ENCODE measurements around the gene VWA8.

DNA sequence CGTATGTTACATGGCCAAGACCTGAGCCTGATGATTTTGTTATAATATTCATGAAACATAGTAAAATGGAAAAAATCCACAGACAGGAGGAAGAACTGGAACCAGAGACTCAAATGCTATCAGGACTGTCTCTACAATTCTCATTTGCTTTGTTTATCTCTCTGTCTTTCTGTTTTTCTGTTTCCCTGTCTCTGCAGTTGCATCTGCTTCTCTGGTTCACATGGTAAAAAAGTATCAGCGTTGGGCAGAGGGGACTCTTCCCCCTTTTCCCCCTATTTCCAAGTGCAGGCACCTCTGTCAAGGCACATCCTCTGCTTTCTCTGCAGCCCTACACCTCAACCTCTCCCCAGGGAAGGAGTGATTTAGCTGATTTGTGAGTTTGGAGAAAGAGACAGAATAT, 41.2 kb upstream of the VWA8 start:
- TF ChIP-seq FOXA1 (IDR thresholded peaks at IDR 0.05) (no peak), YY1 (IDR thresholded peaks at IDR 0.05) (no peak), EGR1 (IDR thresholded peaks at IDR 0.05; ENCODE audit: low read depth in 2 of 2) (no peak), TAF1 (conservative IDR thresholded peaks at IDR 0.05) (no peak), GABPA (IDR thresholded peaks at IDR 0.05 in 1 of 2, conservative IDR thresholded peaks at IDR 0.05 in 1 of 2) (no peak), JUND (IDR thresholded peaks at IDR 0.05) (no peak), RAD21 (IDR thresholded peaks at IDR 0.05) (no peak), SP1 (IDR thresholded peaks at IDR 0.05) (no peak), RXRA (IDR thresholded peaks at IDR 0.05) (no peak)
- TF ChIP-seq, protein P1, sequence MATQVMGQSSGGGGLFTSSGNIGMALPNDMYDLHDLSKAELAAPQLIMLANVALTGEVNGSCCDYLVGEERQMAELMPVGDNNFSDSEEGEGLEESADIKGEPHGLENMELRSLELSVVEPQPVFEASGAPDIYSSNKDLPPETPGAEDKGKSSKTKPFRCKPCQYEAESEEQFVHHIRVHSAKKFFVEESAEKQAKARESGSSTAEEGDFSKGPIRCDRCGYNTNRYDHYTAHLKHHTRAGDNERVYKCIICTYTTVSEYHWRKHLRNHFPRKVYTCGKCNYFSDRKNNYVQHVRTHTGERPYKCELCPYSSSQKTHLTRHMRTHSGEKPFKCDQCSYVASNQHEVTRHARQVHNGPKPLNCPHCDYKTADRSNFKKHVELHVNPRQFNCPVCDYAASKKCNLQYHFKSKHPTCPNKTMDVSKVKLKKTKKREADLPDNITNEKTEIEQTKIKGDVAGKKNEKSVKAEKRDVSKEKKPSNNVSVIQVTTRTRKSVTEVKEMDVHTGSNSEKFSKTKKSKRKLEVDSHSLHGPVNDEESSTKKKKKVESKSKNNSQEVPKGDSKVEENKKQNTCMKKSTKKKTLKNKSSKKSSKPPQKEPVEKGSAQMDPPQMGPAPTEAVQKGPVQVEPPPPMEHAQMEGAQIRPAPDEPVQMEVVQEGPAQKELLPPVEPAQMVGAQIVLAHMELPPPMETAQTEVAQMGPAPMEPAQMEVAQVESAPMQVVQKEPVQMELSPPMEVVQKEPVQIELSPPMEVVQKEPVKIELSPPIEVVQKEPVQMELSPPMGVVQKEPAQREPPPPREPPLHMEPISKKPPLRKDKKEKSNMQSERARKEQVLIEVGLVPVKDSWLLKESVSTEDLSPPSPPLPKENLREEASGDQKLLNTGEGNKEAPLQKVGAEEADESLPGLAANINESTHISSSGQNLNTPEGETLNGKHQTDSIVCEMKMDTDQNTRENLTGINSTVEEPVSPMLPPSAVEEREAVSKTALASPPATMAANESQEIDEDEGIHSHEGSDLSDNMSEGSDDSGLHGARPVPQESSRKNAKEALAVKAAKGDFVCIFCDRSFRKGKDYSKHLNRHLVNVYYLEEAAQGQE (IDR thresholded peaks at IDR 0.05): no peak
- TF ChIP-seq, protein P2, sequence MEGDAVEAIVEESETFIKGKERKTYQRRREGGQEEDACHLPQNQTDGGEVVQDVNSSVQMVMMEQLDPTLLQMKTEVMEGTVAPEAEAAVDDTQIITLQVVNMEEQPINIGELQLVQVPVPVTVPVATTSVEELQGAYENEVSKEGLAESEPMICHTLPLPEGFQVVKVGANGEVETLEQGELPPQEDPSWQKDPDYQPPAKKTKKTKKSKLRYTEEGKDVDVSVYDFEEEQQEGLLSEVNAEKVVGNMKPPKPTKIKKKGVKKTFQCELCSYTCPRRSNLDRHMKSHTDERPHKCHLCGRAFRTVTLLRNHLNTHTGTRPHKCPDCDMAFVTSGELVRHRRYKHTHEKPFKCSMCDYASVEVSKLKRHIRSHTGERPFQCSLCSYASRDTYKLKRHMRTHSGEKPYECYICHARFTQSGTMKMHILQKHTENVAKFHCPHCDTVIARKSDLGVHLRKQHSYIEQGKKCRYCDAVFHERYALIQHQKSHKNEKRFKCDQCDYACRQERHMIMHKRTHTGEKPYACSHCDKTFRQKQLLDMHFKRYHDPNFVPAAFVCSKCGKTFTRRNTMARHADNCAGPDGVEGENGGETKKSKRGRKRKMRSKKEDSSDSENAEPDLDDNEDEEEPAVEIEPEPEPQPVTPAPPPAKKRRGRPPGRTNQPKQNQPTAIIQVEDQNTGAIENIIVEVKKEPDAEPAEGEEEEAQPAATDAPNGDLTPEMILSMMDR (IDR thresholded peaks at IDR 0.05; ENCODE audit: low read depth, low read length, missing input control): no peak
- TF ChIP-seq, protein P3, sequence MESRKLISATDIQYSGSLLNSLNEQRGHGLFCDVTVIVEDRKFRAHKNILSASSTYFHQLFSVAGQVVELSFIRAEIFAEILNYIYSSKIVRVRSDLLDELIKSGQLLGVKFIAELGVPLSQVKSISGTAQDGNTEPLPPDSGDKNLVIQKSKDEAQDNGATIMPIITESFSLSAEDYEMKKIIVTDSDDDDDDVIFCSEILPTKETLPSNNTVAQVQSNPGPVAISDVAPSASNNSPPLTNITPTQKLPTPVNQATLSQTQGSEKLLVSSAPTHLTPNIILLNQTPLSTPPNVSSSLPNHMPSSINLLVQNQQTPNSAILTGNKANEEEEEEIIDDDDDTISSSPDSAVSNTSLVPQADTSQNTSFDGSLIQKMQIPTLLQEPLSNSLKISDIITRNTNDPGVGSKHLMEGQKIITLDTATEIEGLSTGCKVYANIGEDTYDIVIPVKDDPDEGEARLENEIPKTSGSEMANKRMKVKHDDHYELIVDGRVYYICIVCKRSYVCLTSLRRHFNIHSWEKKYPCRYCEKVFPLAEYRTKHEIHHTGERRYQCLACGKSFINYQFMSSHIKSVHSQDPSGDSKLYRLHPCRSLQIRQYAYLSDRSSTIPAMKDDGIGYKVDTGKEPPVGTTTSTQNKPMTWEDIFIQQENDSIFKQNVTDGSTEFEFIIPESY (IDR thresholded peaks at IDR 0.05): no peak
- TF ChIP-seq, protein P4, sequence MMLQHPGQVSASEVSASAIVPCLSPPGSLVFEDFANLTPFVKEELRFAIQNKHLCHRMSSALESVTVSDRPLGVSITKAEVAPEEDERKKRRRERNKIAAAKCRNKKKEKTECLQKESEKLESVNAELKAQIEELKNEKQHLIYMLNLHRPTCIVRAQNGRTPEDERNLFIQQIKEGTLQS (IDR thresholded peaks at IDR 0.05): no peak
- TF ChIP-seq, protein P5, sequence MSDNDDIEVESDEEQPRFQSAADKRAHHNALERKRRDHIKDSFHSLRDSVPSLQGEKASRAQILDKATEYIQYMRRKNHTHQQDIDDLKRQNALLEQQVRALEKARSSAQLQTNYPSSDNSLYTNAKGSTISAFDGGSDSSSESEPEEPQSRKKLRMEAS (IDR thresholded peaks at IDR 0.05): no peak
